Measurements from ENCODE around the gene INPP5E.

DNA sequence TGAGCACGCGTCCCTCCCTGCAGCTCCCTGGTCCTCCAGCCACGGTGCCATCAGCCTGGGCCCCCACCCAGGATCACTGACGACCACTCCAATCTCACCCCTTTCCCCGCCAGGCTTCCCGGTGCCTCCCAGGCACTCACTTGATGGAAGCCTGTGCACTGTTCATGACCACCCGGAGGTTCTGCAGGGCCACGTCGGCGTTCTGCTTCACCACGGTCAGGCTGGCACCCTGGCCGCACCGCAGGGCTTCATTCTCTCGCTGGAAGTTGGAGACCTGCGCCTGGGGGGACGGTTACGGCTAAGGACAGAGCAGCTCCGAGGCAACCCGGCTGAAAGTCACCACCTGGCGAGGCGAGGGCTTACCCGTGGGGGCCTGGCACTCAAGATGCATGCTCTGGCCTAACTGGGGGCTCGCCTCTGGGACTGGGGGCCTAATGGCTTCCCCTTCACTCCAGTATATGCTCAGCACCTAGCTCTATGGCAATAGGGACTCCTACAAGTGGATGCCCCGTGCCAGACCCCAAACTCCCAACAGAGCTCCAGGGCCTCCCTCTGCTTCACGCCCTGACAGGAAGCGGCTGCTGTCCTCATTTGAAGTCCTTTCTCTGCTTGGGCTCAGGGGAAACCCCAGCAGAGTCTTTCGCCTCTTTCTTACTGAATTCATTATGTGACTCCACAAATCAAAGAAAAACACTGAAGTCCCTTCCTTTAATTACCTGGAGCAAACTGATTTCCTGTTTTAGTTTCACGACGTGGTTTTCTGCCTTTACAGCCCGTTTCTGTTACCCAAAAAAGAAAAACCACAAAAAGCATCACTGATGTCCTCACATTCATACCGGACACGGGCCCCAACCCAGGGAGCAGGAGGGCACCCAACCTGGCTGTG lies 35.5 kb downstream of the INPP5E start:
- no peak for TF ChIP-seq CTCF (IDR thresholded peaks at IDR 0.05)
- TF ChIP-seq EZH2 (IDR thresholded peaks at IDR 0.05; ENCODE audit: borderline replicate concordance, insufficient read depth, low read depth, low read length, poor library complexity, severe bottlenecking) = no peak
